ENCODE results near the gene STRADA.

GRCh38 chr17:63697341-63698286, 44.0 kb downstream of the STRADA start:
- TF ChIP-seq TAF1 (IDR thresholded peaks at IDR 0.05; ENCODE audit: low read depth, low read length) = no peak
- peak; percentile 49 for TF ChIP-seq POLR2AphosphoS5 (IDR thresholded peaks at IDR 0.05; ENCODE audit: low read depth, low read length)
- TF ChIP-seq CTCF (IDR thresholded peaks at IDR 0.05; ENCODE audit: control extremely low read depth in 1 of 3, insufficient read depth in 1 of 3, low read depth in 1 of 3, low read length in 3 of 3) = peak; percentile 76 to 82 (median 76)
- no peak for TF ChIP-seq MAX (IDR thresholded peaks at IDR 0.05)
- TF ChIP-seq USF2 (IDR thresholded peaks at IDR 0.05; ENCODE audit: low read length) = no peak
- no peak for TF ChIP-seq EP300 (IDR thresholded peaks at IDR 0.05; ENCODE audit: borderline replicate concordance in 1 of 2, low read depth in 2 of 2, low read length in 2 of 2)
- no peak for TF ChIP-seq ATF2 (IDR thresholded peaks at IDR 0.05; ENCODE audit: low read length)
- no peak for TF ChIP-seq SP1 (IDR thresholded peaks at IDR 0.05; ENCODE audit: low read depth, low read length)
- no peak for TF ChIP-seq YY1 (IDR thresholded peaks at IDR 0.05; ENCODE audit: low read depth, low read length)
- no peak for TF ChIP-seq ATF3 (IDR thresholded peaks at IDR 0.05; ENCODE audit: insufficient read depth, low read depth, low read length)
- TF ChIP-seq EZH2 (IDR thresholded peaks at IDR 0.05; ENCODE audit: low read depth, low read length, severe bottlenecking) = no peak
- TF ChIP-seq ZNF274 (IDR thresholded peaks at IDR 0.05; ENCODE audit: borderline replicate concordance, extremely low read depth, low read length) = no peak
- no peak for TF ChIP-seq ASH2L (IDR thresholded peaks at IDR 0.05; ENCODE audit: low read length)
- TF ChIP-seq TBP (IDR thresholded peaks at IDR 0.05; ENCODE audit: low read depth, low read length) = no peak

All from H1 (cell line).